NT2/D1 (cell line): ENCODE measurements around the gene MT1M.

ENCODE experiments used
- DNase-seq: peaks from one replicate; pipeline ENCODE4 v3.0.0-alpha.2; 2011; ENCODE audit warnings: low read depth, low spot score
- H3K27me3 ChIP-seq: 2 replicates; pipeline ENCODE4 v1.6.0; 2011; ENCODE audit warnings: mild to moderate bottlenecking; ENCODE audit not compliant: insufficient read length, insufficient read depth
- H3K36me3 ChIP-seq: 2 replicates; pipeline ENCODE4 v1.6.1; 2011; ENCODE audit warnings: mild to moderate bottlenecking, low read length, mixed read lengths; ENCODE audit not compliant: insufficient read depth, insufficient read length
- H3K4me1 ChIP-seq: 2 replicates; pipeline ENCODE4 v1.5.1; 2011; ENCODE audit not compliant: insufficient read depth, insufficient read length
- H3K4me3 ChIP-seq: 2 replicates; pipeline ENCODE4 v1.5.1; 2011; ENCODE audit warnings: low read depth; ENCODE audit not compliant: insufficient read length
- H3K9ac ChIP-seq: 2 replicates; pipeline ENCODE4 v1.6.0; 2011; ENCODE audit warnings: low read depth; ENCODE audit not compliant: insufficient read length
- H3K9me3 ChIP-seq: 2 replicates; pipeline ENCODE4 v1.5.1; 2011; ENCODE audit warnings: mild to moderate bottlenecking, low read length; ENCODE audit not compliant: insufficient read depth
- SUZ12 ChIP-seq: IDR thresholded peaks from 2 replicates; pipeline ENCODE4 v1.6.1; 2011; ENCODE audit not compliant: insufficient read length, insufficient read depth; ENCODE audit errors: extremely low read depth
- YY1 ChIP-seq: IDR thresholded peaks from 2 replicates; pipeline ENCODE4 v1.6.1; 2011; ENCODE audit not compliant: insufficient read length, insufficient read depth
- ZNF274 ChIP-seq: IDR thresholded peaks from 2 replicates; pipeline ENCODE4 v1.6.1; 2011; ENCODE audit warnings: mild to moderate bottlenecking, low read depth, low read length

Gene MT1M

DNA sequence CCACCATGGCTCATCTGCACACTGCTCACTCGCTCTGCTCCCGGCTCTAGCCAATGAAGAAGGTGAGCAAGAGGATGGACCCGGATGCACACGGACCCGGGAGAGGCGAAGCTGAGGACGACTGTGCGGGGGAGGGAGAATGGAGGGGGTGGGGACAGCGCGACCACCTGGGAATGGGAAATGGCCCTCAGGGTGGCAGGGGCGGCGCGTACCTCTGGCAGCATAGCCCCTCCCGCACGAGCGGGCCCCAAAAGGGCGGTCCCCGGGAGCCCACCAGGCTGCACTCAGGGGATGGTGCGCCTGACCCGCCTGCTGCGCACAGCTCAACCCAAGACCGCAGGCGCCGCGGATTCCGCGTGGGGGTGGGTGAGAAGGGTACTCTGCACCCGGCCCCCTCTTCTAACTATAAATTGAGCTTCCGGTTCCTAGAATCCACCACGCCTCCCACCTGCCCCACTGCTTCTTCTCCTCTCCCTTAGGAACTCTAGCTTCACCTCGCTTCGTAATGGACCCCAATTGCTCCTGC, 43.3 kb downstream of the MT1M start:
- H3K27me3 ChIP-seq: peaks cover under 1% of the 10 kb centered on the region
- H3K4me1 ChIP-seq: peaks cover 6% of the 10 kb centered on the region
- peak overlapping the region; percentile 47 for H3K4me3 ChIP-seq
- no peaks in the 10 kb centered on the region for H3K36me3 ChIP-seq
- H3K9me3 ChIP-seq: no peaks in the 10 kb centered on the region
- TF ChIP-seq ZNF274 (no peak), YY1 (no peak), SUZ12 (no peak)
- peak overlapping the region; percentile 59 for H3K9ac ChIP-seq
- DNase-seq: no peak

DNA sequence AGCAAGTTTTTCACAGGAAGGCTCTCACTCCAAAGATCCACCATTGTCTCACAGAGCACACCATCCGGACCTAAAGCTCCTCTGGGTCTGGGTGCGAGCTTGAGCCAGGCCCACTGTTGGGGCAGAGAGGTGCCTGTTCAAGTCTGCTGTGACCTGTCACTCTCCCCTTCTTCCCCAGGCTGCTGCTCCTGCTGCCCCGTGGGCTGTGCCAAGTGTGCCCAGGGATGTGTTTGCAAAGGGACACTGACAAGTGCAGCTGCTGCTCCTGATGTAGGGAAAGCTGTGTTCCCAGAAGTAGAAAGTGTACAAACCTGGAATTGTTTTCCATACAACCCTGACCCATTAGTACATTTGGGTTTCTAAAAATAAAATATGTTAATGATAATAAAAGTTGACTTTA, 45.0 kb downstream of the MT1M start:
- H3K27me3 ChIP-seq: peaks cover 7% of the 10 kb centered on the region
- H3K4me1 ChIP-seq: peaks cover 6% of the 10 kb centered on the region
- H3K9me3 ChIP-seq: no peaks in the 10 kb centered on the region
- H3K36me3 ChIP-seq: peaks cover under 1% of the 10 kb centered on the region
- H3K4me3 ChIP-seq: no peak overlapping the region
- no peak for DNase-seq
- TF ChIP-seq YY1 (no peak), SUZ12 (no peak), ZNF274 (no peak)
- H3K9ac ChIP-seq: no peak overlapping the region

DNA sequence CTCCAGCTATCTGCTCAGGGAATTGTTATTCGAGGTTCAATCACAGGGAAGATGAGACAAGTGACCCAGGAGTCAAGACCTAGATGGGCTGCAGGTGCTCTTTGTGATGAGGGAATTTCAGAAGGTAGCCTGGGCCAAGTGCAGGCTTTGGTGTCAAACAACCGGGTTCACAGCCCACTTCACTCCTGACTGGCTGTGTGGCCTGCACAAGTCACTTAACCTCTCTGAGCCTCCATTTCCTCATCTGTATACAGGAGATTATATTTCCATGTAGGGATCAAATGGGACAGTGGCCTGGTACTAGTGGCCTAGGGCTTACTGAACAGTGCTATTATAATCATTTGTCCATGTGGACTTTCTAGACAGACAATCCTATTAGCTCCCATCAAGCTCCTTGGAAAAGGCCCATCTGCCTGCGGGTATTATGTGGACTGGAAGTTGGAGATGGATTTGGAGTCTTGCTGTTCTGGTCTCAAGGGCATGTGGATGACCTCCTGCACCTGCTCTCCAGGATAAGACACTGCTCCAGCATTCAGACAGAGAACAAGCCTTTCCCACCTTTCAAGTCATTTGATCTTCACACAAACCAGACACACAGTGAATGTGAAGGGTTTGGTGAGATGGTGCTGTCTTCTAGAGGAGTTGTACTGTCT, 46.7 kb downstream of the MT1M start:
- Histone ChIP-seq H3K36me3 (peaks cover 18% of the 10 kb centered on the region), H3K9me3 (no peaks in the 10 kb centered on the region), H3K4me1 (peaks cover 12% of the 10 kb centered on the region), H3K27me3 (peaks cover 7% of the 10 kb centered on the region), H3K9ac (no peak overlapping the region), H3K4me3 (no peak overlapping the region)
- TF ChIP-seq ZNF274: no peak
- DNase-seq: no peak

DNA sequence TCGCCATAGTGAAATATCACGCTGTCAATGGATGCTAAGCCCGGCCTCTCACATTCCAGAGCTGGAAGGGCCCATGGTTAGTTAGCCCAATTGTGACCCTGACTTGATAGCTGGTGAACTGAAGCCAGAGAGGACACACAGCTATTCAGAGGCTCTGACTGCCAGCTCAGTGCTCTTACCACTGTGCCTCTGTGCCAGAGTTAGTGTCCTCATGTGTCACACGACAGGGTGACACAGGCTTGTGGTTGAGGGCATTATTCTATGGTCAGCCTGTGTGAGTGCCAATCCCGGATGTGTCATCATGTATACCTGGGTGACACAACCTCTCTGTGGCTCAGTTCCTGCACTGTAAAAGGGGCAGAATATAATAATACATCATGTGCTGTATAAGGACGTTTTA, 47.4 kb downstream of the MT1M start:
- peaks cover 12% of the 10 kb centered on the region for H3K4me1 ChIP-seq
- H3K36me3 ChIP-seq: peaks cover 24% of the 10 kb centered on the region
- H3K9ac ChIP-seq: no peak overlapping the region
- H3K9me3 ChIP-seq: no peaks in the 10 kb centered on the region
- DNase-seq: no peak
- peaks cover 7% of the 10 kb centered on the region for H3K27me3 ChIP-seq
- no peak overlapping the region for H3K4me3 ChIP-seq
- no peak for TF ChIP-seq SUZ12
- TF ChIP-seq YY1: no peak
- no peak for TF ChIP-seq ZNF274

DNA sequence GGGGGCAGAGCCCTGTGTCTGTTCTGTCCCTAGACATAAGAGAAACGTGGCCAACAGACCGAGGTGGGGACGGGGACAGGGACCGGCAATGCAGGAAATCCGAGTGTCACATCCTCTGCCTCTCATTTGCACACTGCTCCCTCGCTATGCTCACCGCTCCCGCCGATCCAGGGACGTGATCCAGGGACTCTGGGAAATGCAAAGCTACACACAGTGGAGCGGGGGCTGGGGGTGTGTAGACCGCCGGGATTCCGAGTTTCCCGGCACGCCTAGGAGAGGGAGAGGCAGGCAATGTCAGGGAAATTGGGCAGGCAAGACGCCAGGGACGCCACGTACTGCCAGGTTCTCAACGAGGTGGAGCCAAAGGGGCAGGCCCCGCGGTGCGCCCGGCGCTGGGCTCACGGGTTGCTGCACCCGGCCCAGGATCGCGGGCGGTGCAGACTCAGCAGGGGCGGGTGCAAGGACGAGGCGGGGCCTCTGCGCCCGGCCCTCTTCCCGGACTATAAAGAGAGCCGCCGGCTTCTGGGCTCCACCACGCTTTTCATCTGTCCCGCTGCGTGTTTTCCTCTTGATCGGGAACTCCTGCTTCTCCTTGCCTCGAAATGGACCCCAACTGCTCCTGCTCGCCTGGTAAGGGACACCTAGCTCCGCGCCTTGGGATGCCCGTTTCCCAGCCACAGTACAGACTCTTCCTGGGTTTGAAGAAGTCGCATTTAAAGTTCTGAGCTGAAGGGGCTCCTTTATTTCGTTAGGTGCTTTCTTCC, 49.7 kb downstream of the MT1M start, which contains the start of gene MT1X:
MT1X (plus strand) TSS at position 532 of the 764 bp plus-strand sequence; CDS start at position 603, 71 bp downstream.
- Histone ChIP-seq H3K9ac (peak within 1 kb of the TSS; percentile 97), H3K4me1 (peaks cover 6% of the 10 kb centered on the region), H3K36me3 (peaks cover 38% of the 10 kb centered on the region), H3K27me3 (peaks cover 7% of the 10 kb centered on the region), H3K4me3 (peak within 1 kb of the TSS; percentile 94), H3K9me3 (no peaks in the 10 kb centered on the region)
- TF ChIP-seq SUZ12 (no peak), YY1 (no peak), ZNF274 (no peak)
- DNase-seq: peak; percentile 86

DNA sequence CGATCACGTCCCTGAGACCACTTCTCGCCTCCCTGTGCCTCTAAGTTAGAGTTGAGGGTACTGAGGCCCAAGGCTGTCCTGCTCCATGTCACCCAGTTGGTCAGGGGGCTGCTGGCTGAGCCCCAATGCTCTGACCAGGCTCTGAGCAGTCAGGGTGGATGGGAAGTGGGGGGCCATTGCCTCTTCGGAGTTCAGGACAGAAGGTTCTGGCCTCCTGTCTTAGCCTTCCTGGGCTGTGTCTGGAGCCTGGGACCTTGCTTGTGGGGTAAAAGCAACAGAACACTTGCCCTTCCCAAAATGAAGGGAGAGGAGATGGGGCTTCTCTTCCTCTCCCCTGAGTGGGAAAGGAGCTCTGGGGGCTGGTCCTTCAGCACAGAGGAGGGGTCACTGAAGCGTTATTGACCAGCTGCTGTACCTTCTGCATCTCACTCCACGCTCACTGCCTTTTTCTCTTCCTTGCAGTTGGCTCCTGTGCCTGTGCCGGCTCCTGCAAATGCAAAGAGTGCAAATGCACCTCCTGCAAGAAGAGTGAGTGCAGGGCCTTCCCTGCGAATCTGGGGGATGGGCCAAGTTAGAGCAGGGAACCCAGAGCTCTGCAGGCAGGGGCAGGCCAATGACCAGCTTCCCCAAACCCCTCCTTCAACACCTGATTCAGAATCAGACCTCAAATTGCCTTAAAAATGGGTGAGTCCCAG, 50.4 kb downstream of the MT1M start:
- Histone ChIP-seq H3K27me3 (peaks cover 7% of the 10 kb centered on the region), H3K9me3 (no peaks in the 10 kb centered on the region), H3K4me3 (peak overlapping the region; percentile 94), H3K36me3 (peaks cover 38% of the 10 kb centered on the region), H3K4me1 (peaks cover 6% of the 10 kb centered on the region), H3K9ac (peak overlapping the region; percentile 97)
- TF ChIP-seq ZNF274: no peak
- no peak for TF ChIP-seq YY1
- TF ChIP-seq SUZ12: no peak
- DNase-seq: no peak
